HepG2 (cell line): ENCODE results near the gene AKAP12. TPM values are rescaled to one million over a fixed set of nuclear protein-coding genes. Genes with fewer than 3 reads are reported as not detected.

Experiments used
- ARNT ChIP-seq: fragments of 450-650 bp; IDR thresholded peaks from 2 replicates; pipeline ENCODE4 v1.6.1; 2017
- HOXA5 ChIP-seq: sonication (generic); formaldehyde crosslinking; IDR thresholded peaks from 2 replicates; pipeline ENCODE4 v1.4.0; 2020; ENCODE audit warnings: missing genetic modification reagents
- MBNL3 ChIP-seq: fragments of 250-450 bp; sonication (Bioruptor Pico); conservative IDR thresholded peaks from 2 replicates; pipeline ENCODE4 v1.8.0; 2022; ENCODE audit warnings: mild to moderate bottlenecking, inconsistent platforms
- PHF8 ChIP-seq: sonication (generic); formaldehyde crosslinking; IDR thresholded peaks from 2 replicates; pipeline ENCODE4 v1.5.0; 2020; ENCODE audit warnings: missing genetic modification reagents
- POLR2AphosphoS2 ChIP-seq: IDR thresholded peaks from 2 replicates; pipeline ENCODE4 v1.6.1; 2011; ENCODE audit warnings: low read depth, low read length, improper control_type of control experiment
- TBX2 ChIP-seq: sonication (generic); formaldehyde crosslinking; IDR thresholded peaks from 2 replicates; pipeline ENCODE4 v1.5.0; 2020; ENCODE audit warnings: missing genetic modification reagents, mild to moderate bottlenecking, borderline replicate concordance
- THAP9 ChIP-seq: sonication (generic); formaldehyde crosslinking; IDR thresholded peaks from 2 replicates; pipeline ENCODE4; 2020; ENCODE audit warnings: missing genetic modification reagents, mild to moderate bottlenecking, borderline replicate concordance
- ZNF296 ChIP-seq: sonication (generic); formaldehyde crosslinking; conservative IDR thresholded peaks from 2 replicates; pipeline ENCODE4 v1.5.0; 2020; ENCODE audit warnings: mild to moderate bottlenecking, missing genetic modification reagents
- ZNF460 ChIP-seq: sonication (generic); formaldehyde crosslinking; IDR thresholded peaks from 2 replicates; pipeline ENCODE4 v1.5.1; 2020; ENCODE audit warnings: missing genetic modification reagents, mild to moderate bottlenecking, borderline replicate concordance
- ZNF619 ChIP-seq: sonication (generic); formaldehyde crosslinking; IDR thresholded peaks from 2 replicates; pipeline ENCODE4 v1.4.0; 2020; ENCODE audit warnings: mild to moderate bottlenecking, missing genetic modification reagents
- polyA plus RNA-seq, 8 experiments: library from polyadenylated mRNA; depleted of rRNA in 3 of 8; stranded (reverse) in 7 of 8; unstranded in 1 of 8; fragments of >200 nt; fragmentation: Illumina TruSeq in 4 of 8; extraction: Trizol in 4 of 8; gene quantifications; 2 replicates each; pipeline versions ENCODE4 v1.2.1 to v1.2.3, GENCODE V29; 2011 to 2016; ENCODE audit warnings: low read depth in 4 of 8, missing spikeins in 1 of 8, mixed read lengths in 1 of 8; ENCODE audit not compliant: insufficient read depth in 1 of 8
- total RNA-seq, 5 experiments: library from RNA; depleted of rRNA; stranded (reverse); fragments of >200 nt; fragmentation: Illumina TruSeq; extraction: Trizol; gene quantifications; 2 replicates each; pipeline ENCODE4 v1.2.3, GENCODE V29; 2016; ENCODE audit warnings: low read depth in 1 of 5
- TF ChIP-seq, protein P1 (sequence below): sonication (generic); formaldehyde crosslinking; IDR thresholded peaks from 2 replicates; pipeline ENCODE4 v1.4.0; 2020; ENCODE audit warnings: mild to moderate bottlenecking, low read depth, missing genetic modification reagents
- TF ChIP-seq, protein P2 (sequence below): sonication (generic); formaldehyde crosslinking; conservative IDR thresholded peaks from 2 replicates; pipeline ENCODE4 v1.4.0; 2020; ENCODE audit warnings: missing genetic modification reagents
- TF ChIP-seq, protein P3 (sequence below): sonication (generic); formaldehyde crosslinking; conservative IDR thresholded peaks from 2 replicates; pipeline ENCODE4 v1.8.0; 2022; ENCODE audit warnings: mild to moderate bottlenecking, moderate library complexity, missing genetic modification reagents
- TF ChIP-seq, protein P4 (sequence below): sonication (generic); formaldehyde crosslinking; IDR thresholded peaks from 2 replicates; pipeline ENCODE4 v1.4.0; 2020; ENCODE audit warnings: missing genetic modification reagents, borderline replicate concordance
- TF ChIP-seq, protein P5 (sequence below): sonication (generic); formaldehyde crosslinking; IDR thresholded peaks from 2 replicates; pipeline ENCODE4 v1.4.0; 2020; ENCODE audit warnings: missing genetic modification reagents, borderline replicate concordance

The AKAP12 gene
- total and polyA plus RNA-seq, 2 of the 13 experiments (the other 11 are each of a cell fraction or from before 2014, with no cell fraction given), result 10.6 to 19.0 TPM

GRCh38 chr6:151389618-151390275 lies 150.0 kb downstream of the AKAP12 start (continued):
- TF ChIP-seq THAP9 (CRISPR knock-in tag), result 0 out of 2 replicates have a peak, but pooled peaks have one; percentile 56
- no peak for TF ChIP-seq MBNL3 (CRISPR knock-in tag)
- TF ChIP-seq TBX2 (CRISPR knock-in tag), result peak; percentile 85
- peak; percentile 99 for TF ChIP-seq PHF8 (CRISPR knock-in tag)
- no peak for TF ChIP-seq POLR2AphosphoS2
- TF ChIP-seq, protein P1, sequence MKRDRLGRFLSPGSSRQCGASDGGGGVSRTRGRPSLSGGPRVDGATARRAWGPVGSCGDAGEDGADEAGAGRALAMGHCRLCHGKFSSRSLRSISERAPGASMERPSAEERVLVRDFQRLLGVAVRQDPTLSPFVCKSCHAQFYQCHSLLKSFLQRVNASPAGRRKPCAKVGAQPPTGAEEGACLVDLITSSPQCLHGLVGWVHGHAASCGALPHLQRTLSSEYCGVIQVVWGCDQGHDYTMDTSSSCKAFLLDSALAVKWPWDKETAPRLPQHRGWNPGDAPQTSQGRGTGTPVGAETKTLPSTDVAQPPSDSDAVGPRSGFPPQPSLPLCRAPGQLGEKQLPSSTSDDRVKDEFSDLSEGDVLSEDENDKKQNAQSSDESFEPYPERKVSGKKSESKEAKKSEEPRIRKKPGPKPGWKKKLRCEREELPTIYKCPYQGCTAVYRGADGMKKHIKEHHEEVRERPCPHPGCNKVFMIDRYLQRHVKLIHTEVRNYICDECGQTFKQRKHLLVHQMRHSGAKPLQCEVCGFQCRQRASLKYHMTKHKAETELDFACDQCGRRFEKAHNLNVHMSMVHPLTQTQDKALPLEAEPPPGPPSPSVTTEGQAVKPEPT (CRISPR knock-in tag), result peak; percentile 70; the same call in 1 of the 2 replicates
- no peak for TF ChIP-seq ARNT
- TF ChIP-seq, protein P2, sequence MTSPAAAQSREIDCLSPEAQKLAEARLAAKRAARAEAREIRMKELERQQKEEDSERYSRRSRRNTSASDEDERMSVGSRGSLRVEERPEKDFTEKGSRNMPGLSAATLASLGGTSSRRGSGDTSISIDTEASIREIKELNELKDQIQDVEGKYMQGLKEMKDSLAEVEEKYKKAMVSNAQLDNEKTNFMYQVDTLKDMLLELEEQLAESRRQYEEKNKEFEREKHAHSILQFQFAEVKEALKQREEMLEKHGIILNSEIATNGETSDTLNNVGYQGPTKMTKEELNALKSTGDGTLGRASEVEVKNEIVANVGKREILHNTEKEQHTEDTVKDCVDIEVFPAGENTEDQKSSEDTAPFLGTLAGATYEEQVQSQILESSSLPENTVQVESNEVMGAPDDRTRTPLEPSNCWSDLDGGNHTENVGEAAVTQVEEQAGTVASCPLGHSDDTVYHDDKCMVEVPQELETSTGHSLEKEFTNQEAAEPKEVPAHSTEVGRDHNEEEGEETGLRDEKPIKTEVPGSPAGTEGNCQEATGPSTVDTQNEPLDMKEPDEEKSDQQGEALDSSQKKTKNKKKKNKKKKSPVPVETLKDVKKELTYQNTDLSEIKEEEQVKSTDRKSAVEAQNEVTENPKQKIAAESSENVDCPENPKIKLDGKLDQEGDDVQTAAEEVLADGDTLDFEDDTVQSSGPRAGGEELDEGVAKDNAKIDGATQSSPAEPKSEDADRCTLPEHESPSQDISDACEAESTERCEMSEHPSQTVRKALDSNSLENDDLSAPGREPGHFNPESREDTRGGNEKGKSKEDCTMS, result no peak
- TF ChIP-seq ZNF619 (CRISPR knock-in tag), result no peak
- TF ChIP-seq, protein P3, sequence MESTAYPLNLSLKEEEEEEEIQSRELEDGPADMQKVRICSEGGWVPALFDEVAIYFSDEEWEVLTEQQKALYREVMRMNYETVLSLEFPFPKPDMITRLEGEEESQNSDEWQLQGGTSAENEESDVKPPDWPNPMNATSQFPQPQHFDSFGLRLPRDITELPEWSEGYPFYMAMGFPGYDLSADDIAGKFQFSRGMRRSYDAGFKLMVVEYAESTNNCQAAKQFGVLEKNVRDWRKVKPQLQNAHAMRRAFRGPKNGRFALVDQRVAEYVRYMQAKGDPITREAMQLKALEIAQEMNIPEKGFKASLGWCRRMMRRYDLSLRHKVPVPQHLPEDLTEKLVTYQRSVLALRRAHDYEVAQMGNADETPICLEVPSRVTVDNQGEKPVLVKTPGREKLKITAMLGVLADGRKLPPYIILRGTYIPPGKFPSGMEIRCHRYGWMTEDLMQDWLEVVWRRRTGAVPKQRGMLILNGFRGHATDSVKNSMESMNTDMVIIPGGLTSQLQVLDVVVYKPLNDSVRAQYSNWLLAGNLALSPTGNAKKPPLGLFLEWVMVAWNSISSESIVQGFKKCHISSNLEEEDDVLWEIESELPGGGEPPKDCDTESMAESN (CRISPR knock-in tag), result peak; percentile 86
- TF ChIP-seq, protein P4, sequence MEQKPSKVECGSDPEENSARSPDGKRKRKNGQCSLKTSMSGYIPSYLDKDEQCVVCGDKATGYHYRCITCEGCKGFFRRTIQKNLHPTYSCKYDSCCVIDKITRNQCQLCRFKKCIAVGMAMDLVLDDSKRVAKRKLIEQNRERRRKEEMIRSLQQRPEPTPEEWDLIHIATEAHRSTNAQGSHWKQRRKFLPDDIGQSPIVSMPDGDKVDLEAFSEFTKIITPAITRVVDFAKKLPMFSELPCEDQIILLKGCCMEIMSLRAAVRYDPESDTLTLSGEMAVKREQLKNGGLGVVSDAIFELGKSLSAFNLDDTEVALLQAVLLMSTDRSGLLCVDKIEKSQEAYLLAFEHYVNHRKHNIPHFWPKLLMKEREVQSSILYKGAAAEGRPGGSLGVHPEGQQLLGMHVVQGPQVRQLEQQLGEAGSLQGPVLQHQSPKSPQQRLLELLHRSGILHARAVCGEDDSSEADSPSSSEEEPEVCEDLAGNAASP (CRISPR knock-in tag), result 0 out of 2 replicates have a peak, but pooled peaks have one; percentile 9
- TF ChIP-seq HOXA5 (CRISPR knock-in tag), result peak; percentile 92
- TF ChIP-seq ZNF296, result 0 out of 2 replicates have a peak, but pooled peaks have one; percentile 68
- no peak for TF ChIP-seq ZNF460 (CRISPR knock-in tag)
- TF ChIP-seq, protein P5, sequence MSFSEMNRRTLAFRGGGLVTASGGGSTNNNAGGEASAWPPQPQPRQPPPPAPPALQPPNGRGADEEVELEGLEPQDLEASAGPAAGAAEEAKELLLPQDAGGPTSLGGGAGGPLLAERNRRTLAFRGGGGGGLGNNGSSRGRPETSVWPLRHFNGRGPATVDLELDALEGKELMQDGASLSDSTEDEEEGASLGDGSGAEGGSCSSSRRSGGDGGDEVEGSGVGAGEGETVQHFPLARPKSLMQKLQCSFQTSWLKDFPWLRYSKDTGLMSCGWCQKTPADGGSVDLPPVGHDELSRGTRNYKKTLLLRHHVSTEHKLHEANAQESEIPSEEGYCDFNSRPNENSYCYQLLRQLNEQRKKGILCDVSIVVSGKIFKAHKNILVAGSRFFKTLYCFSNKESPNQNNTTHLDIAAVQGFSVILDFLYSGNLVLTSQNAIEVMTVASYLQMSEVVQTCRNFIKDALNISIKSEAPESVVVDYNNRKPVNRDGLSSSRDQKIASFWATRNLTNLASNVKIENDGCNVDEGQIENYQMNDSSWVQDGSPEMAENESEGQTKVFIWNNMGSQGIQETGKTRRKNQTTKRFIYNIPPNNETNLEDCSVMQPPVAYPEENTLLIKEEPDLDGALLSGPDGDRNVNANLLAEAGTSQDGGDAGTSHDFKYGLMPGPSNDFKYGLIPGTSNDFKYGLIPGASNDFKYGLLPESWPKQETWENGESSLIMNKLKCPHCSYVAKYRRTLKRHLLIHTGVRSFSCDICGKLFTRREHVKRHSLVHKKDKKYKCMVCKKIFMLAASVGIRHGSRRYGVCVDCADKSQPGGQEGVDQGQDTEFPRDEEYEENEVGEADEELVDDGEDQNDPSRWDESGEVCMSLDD (CRISPR knock-in tag), result peak; percentile 68; the same call in 1 of the 2 replicates
